Measurements from ENCODE around the gene DDA1.
A peak's percentile ranks its signal among the peaks of the same experiment; 100 is the strongest.

Gene DDA1

GRCh38 chr19:17329366-17330261, 20.3 kb downstream of the DDA1 start:
- DNase-seq (ENCODE audit: low read depth in 2 of 2), result no peak

- DNase-seq (ENCODE audit: low read depth in 2 of 2), result no peak
Measured at GRCh38 chr19:17330262-17331044, 21.1 kb downstream of the DDA1 start.

GRCh38 chr19:17331045-17331558, 21.7 kb downstream of the DDA1 start:
- no peak for DNase-seq (ENCODE audit: low read depth in 2 of 2)

- DNase-seq (ENCODE audit: low read depth in 2 of 2), result no peak
Measured at GRCh38 chr19:17332360-17332676, 23.0 kb downstream of the DDA1 start.

- DNase-seq (ENCODE audit: low read depth in 2 of 2), result peak in 1 of 2 experiments; percentile 20
Measured at GRCh38 chr19:17332677-17333581, 23.6 kb downstream of the DDA1 start.

GRCh38 chr19:17333611-17334413, 24.4 kb downstream of the DDA1 start:
- DNase-seq (ENCODE audit: low read depth in 2 of 2), result peak; percentile 61 to 64

- DNase-seq (ENCODE audit: low read depth in 2 of 2), result peak; percentile 98
Measured at GRCh38 chr19:17334414-17335409, 25.3 kb downstream of the DDA1 start, which contains the start of gene ANO8. ANO8 (minus strand) TSS chr19:17334855; CDS start chr19:17334670, 185 bp downstream.

- no peak for DNase-seq (ENCODE audit: low read depth in 2 of 2)
Measured at GRCh38 chr19:17335575-17335974, 26.2 kb downstream of the DDA1 start.

GRCh38 chr19:17336872-17337674, 27.7 kb downstream of the DDA1 start, which contains the start of gene GTPBP3:
GTPBP3 (plus strand) TSS chr19:17337553; CDS start chr19:17337612, 59 bp downstream.
- DNase-seq (ENCODE audit: low read depth in 2 of 2), result peak; percentile 95 to 96

- DNase-seq (ENCODE audit: low read depth in 2 of 2), result no peak
Measured at GRCh38 chr19:17337675-17338432, 28.5 kb downstream of the DDA1 start.

- DNase-seq (ENCODE audit: low read depth in 2 of 2), result no peak
Measured at GRCh38 chr19:17338433-17339078, 29.2 kb downstream of the DDA1 start.

- no peak for DNase-seq (ENCODE audit: low read depth in 2 of 2)
Measured at GRCh38 chr19:17339088-17339741, 29.9 kb downstream of the DDA1 start.

- DNase-seq (ENCODE audit: low read depth in 2 of 2), result no peak
Measured at GRCh38 chr19:17340302-17340870, 31.0 kb downstream of the DDA1 start.

GRCh38 chr19:17340871-17341357, 31.6 kb downstream of the DDA1 start:
- no peak for DNase-seq (ENCODE audit: low read depth in 2 of 2)

GRCh38 chr19:17341386-17341785, 32.0 kb downstream of the DDA1 start:
- no peak for DNase-seq (ENCODE audit: low read depth in 2 of 2)

GRCh38 chr19:17341845-17342244, 32.5 kb downstream of the DDA1 start:
- DNase-seq (ENCODE audit: low read depth in 2 of 2), result no peak

All from fibroblast of skin of left quadriceps (primary cell).